ENCODE measurements around the gene SLC35B2. TPM values are rescaled to one million over a fixed set of nuclear protein-coding genes. Genes with fewer than 3 reads are reported as not detected.
A peak's percentile ranks its signal among the peaks of the same experiment; 100 is the strongest.

The SLC35B2 gene
- total and polyA plus RNA-seq, 9 of the 15 experiments (the other 6 are each of a cell fraction or from before 2014, with no cell fraction given), result 14.5 to 59.1 (median 47.1) TPM

DNA sequence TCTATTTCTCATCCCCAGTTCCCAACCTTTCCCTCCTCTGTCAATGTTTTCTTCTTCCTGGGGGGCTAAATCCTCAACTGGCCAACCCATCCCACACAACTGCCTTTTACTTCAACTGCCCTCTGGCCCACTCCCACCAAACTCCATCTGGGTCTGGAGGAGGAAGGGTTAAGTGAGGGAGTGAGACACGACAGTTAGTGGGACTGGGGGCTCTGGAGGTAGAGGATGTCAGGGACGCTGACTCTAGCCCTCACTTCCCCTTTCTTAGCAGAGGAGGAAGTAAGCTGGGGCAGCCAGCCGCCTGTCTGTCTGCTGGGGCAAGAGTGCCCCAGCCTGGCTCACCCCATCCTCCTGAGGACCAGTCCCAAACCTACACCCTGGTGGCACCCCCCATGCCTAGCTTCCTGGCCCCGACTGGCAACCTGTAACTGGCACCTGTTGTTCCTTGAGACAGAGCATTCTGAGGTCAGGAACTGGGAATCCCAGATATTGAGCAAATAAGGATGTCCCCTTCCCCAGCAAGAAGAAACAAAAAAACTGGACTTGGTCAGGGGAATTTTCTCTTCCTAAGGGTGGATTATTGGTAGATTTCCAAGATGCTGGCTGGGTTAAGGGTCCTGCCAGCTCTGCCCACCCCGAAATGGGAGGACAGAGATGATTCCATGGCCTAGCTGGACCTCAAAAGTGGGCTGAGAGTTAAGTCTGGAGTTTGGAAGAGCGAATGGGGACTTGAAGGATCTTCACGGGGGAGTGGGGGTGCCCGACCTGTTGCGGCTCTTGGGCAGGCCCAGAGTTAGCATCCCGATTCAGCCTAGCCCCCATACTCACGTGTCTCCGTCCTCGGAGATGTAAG, 7.1 kb upstream of the SLC35B2 start (continued):
- TF ChIP-seq SMARCA5 (IDR thresholded peaks at IDR 0.05), result 0 out of 2 replicates have a peak, but pooled peaks have one; percentile 29
- peak; percentile 54; the same call in 1 of the 2 replicates for TF ChIP-seq CC2D1A (IDR thresholded peaks at IDR 0.05)
- peak; percentile 54 for TF ChIP-seq NR1H2 (CRISPR knock-in tag; IDR thresholded peaks at IDR 0.05)
- peak; percentile 19 for TF ChIP-seq TAF1 (IDR thresholded peaks at IDR 0.05; ENCODE audit: control insufficient read depth, extremely low read depth, insufficient read depth, low read length, severe bottlenecking)
- no peak for TF ChIP-seq BRF1 (IDR thresholded peaks at IDR 0.05; ENCODE audit: borderline replicate concordance, extremely low read depth, insufficient read length)

DNA sequence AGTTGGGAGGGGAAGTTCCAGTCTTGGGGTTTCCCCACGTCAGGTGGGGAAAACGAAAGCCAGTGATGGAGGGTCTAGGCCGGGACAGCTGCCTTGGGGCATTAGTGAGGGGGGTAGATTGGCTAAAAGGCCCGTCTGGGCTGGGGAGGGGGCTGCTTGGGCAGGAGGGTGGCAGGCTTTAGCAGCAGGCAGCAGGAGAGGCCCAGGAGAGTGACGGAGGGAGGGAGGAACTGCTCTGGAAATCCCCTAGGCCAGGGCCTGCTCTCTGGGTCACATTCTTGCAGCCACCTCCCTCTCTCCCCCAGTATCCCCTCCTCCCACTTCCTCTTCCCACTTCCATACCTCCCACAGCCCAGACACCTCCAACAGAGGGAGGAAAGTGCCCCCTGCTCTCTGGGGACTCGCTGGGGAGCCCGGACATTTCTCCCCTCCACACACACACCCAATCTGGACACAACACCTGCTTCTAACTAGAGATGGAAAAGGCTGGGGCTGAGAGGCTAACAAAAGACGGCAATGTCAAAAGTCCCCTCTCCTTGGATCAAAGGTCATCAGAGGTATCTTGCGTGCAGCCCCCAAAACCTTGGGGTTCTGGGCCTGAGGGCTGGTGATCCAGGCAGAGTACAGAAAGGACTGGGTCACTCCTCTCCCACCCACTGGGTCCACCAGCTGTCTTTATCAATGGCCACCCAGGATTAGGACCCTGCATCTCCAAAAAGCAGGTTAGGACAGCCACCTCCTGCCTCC, 6.2 kb upstream of the SLC35B2 start:
- Histone ChIP-seq H2AFZ (ENCODE audit: low read depth, low read length) (no peak overlapping the region), H3K9me1 (ENCODE audit: control insufficient read depth, insufficient read depth, low read length) (no peaks in the 10 kb centered on the region), H3K79me2 (ENCODE audit: control insufficient read depth, insufficient read depth, low read length) (peaks cover 17% of the 10 kb centered on the region), H3K9ac (ENCODE audit: insufficient read depth in 1 of 2, low read depth in 2 of 2, low read length in 2 of 2) (peak overlapping the region in 1 of 2 experiments; percentile 94; a peak in 2 of 4 replicates), H3K4me1 (replicated peaks in 1 of 2; ENCODE audit: control insufficient read depth in 2 of 2, insufficient read depth in 2 of 2, low read length in 2 of 2) (peaks cover 19 to 34% of the 10 kb centered on the region in 2 experiments; a peak in 4 of 5 replicates), H3K4me3 (peak overlapping the region; percentile 83), H3K27ac (ENCODE audit: extremely low read depth, low read depth, low read length) (no peak overlapping the region; the same call in 2 of the 3 replicates), H3K9me3 (replicated peaks; ENCODE audit: control insufficient read depth, insufficient read depth, low read depth, low read length) (no peaks in the 10 kb centered on the region), H3K4me2 (ENCODE audit: insufficient read depth, low read length) (peak overlapping the region; percentile 90), H4K20me1 (replicated peaks; ENCODE audit: control insufficient read depth, insufficient read depth, low read length) (no peaks in the 10 kb centered on the region), H3K27me3 (ENCODE audit: control insufficient read depth in 2 of 2, insufficient read depth in 2 of 2, low read length in 2 of 2) (peaks cover 2% of the 10 kb centered on the region in 2 experiments; a peak in 3 of 5 replicates), H3K36me3 (ENCODE audit: control insufficient read depth, insufficient read depth, low read length) (peaks cover 41% of the 10 kb centered on the region; the same call in 1 of the 3 replicates)
- FAIRE-seq (peak; percentile 46), DNase-seq (ENCODE audit: extremely low read depth in 1 of 4, low spot score in 3 of 4) (peak in 2 of 4 experiments; percentile 39 to 40), ATAC-seq (no peak)
- no TSS peak for BruUV-seq (replicated peaks)
- 43% methylated on average over 8 of the region's 9 CpGs for WGBS (ENCODE audit: insufficient coverage, low coverage, missing lambda C conversion rate)
- ChIA-PET POLR2A (interaction anchor here (0.5 to 8.2 kb wide), 8 partner anchors 9 to 367 kb away, joined by 3 to 69 read pairs (median 4); partner anchors contain the start of gene HSP90AB1), CTCF (ENCODE audit: low intra/inter-chr PET ratio) (interaction anchor here (1.0 kb wide), 1 partner anchor 540 kb away, joined by 5 read pairs; no protein-coding TSS in a partner anchor)
- intact Hi-C loops (cut with micrococcal nuclease) (loop anchor here (1.0 kb wide), 1 partner anchor 91 kb away; no protein-coding TSS in a partner anchor), in situ Hi-C loops (cut with MboI) (no loop called here)
- peak; percentile 92 for TF ChIP-seq SPI1 (IDR thresholded peaks at IDR 0.05; ENCODE audit: borderline replicate concordance, low read depth, low read length)
- TF ChIP-seq, protein P1, sequence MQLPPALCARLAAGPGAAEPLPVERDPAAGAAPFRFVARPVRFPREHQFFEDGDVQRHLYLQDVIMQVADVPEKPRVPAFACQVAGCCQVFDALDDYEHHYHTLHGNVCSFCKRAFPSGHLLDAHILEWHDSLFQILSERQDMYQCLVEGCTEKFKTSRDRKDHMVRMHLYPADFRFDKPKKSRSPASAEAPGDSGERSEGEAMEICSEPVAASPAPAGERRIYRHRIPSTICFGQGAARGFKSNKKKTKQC (CRISPR knock-in tag; IDR thresholded peaks at IDR 0.05), result 0 out of 2 replicates have a peak, but pooled peaks have one; percentile 8
- TF ChIP-seq, protein P2, sequence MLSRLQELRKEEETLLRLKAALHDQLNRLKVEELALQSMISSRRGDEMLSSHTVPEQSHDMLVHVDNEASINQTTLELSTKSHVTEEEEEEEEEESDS (CRISPR knock-in tag; IDR thresholded peaks at IDR 0.05), result no peak
- TF ChIP-seq ZNF780A (CRISPR knock-in tag; IDR thresholded peaks at IDR 0.05), result peak; percentile 15; the same call in 1 of the 2 replicates
- TF ChIP-seq, protein P3, sequence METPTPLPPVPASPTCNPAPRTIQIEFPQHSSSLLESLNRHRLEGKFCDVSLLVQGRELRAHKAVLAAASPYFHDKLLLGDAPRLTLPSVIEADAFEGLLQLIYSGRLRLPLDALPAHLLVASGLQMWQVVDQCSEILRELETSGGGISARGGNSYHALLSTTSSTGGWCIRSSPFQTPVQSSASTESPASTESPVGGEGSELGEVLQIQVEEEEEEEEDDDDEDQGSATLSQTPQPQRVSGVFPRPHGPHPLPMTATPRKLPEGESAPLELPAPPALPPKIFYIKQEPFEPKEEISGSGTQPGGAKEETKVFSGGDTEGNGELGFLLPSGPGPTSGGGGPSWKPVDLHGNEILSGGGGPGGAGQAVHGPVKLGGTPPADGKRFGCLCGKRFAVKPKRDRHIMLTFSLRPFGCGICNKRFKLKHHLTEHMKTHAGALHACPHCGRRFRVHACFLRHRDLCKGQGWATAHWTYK (CRISPR knock-in tag; IDR thresholded peaks at IDR 0.05), result no peak
- peak; percentile 65 to 85; a peak in 2 of 4 replicates for TF ChIP-seq ETV6 (IDR thresholded peaks at IDR 0.05; ENCODE audit: borderline replicate concordance in 1 of 2, low read depth in 2 of 2, low read length in 1 of 2)
- no peak for TF ChIP-seq ETV6 (CRISPR knock-in tag; IDR thresholded peaks at IDR 0.05; ENCODE audit: borderline replicate concordance)
- 0 out of 2 replicates have a peak, but pooled peaks have one; percentile 25 for TF ChIP-seq PHB (CRISPR knock-in tag; IDR thresholded peaks at IDR 0.05)
- TF ChIP-seq ZNF23 (CRISPR knock-in tag; IDR thresholded peaks at IDR 0.05), result no peak
- no peak for TF ChIP-seq ASH1L (IDR thresholded peaks at IDR 0.05; ENCODE audit: borderline replicate concordance, low read depth, partially characterized antibody)
- TF ChIP-seq ZFX (CRISPR knock-in tag; IDR thresholded peaks at IDR 0.05), result peak; percentile 26; the same call in 1 of the 2 replicates
- TF ChIP-seq RBM15 (IDR thresholded peaks at IDR 0.05; ENCODE audit: insufficient read depth, low read length), result no peak

Measured in K562 (cell line).